Parathyroid adenoma (tissue), 2 donors: ENCODE measurements around the gene TIGAR.

Experiments used
- H2AFZ ChIP-seq: fragments of 300-600 bp; sonication (generic); one replicate; pipeline ENCODE4 v1.7.0; 2017; ENCODE audit warnings: antibody characterized with exemption, mild to moderate bottlenecking
- H3K27ac ChIP-seq: fragments of 300-600 bp; sonication (generic); one replicate; pipeline ENCODE4 v1.7.0; 2017
- H3K27me3 ChIP-seq: fragments of 300-600 bp; sonication (generic); one replicate; pipeline ENCODE4 v1.7.0; 2017; ENCODE audit warnings: low read length; ENCODE audit not compliant: control insufficient read depth, insufficient read depth
- H3K36me3 ChIP-seq: fragments of 300-600 bp; sonication (generic); one replicate; pipeline ENCODE4 v1.7.0; 2017; ENCODE audit warnings: low read length; ENCODE audit not compliant: control insufficient read depth, insufficient read depth
- H3K4me1 ChIP-seq: fragments of 300-600 bp; sonication (generic); one replicate; pipeline ENCODE4 v1.7.0; 2017; ENCODE audit warnings: control low read depth
- H3K4me2 ChIP-seq: fragments of 300-600 bp; sonication (generic); one replicate; pipeline ENCODE4 v1.7.0; 2017; ENCODE audit warnings: low read length
- H3K4me3 ChIP-seq: fragments of 300-600 bp; sonication (generic); one replicate; pipeline ENCODE4 v1.7.0; 2017; ENCODE audit warnings: low read depth, low read length
- H3K79me2 ChIP-seq: fragments of 300-600 bp; sonication (generic); one replicate; pipeline ENCODE4 v1.7.0; 2017; ENCODE audit warnings: control low read depth
- H3K9ac ChIP-seq: fragments of 300-600 bp; sonication (generic); one replicate; pipeline ENCODE4 v1.7.0; 2017; ENCODE audit warnings: mild to moderate bottlenecking
- H3K9me3 ChIP-seq: fragments of 300-600 bp; sonication (generic); one replicate; pipeline ENCODE4 v1.7.0; 2017; ENCODE audit warnings: low read length; ENCODE audit not compliant: control insufficient read depth
- CTCF ChIP-seq: fragments of 300-600 bp; sonication (generic); IDR thresholded peaks from one replicate; pipeline ENCODE4 v1.7.0; 2017; ENCODE audit warnings: antibody characterized with exemption, mild to moderate bottlenecking
- donor health status: primary hyperparathyroidism.

TIGAR gene

DNA sequence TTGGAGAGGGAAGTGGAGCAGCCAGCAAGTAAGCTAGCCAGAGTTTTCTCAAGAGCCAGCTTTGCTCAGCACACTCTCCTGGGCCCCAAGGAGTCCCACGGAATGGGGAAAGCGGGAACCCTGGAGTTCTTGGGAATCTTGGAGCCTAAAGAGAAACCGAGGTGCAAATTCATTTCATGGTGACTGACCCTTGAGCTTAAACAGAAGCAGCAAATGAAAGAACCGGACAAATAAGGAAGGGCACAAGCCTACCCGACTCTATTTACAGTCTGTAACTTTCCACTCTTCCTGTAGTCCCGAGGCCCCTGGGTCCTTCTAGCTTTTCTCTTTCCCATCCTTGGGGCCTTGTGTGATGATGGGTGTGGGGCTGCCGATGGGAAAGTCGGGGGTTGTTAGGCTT, 18.1 kb upstream of the TIGAR start:
- H3K9ac ChIP-seq = no peak overlapping the region
- no peak for TF ChIP-seq CTCF

GRCh38 chr12:4303750-4304149, 17.3 kb upstream of the TIGAR start:
- H3K4me2 ChIP-seq = no peak overlapping the region

More for the DNA sequence above, 18.1 kb upstream of the TIGAR start:
- H3K79me2 ChIP-seq = peaks cover 2% of the 10 kb centered on the region
- H3K27ac ChIP-seq = no peak overlapping the region
- no peaks in the 10 kb centered on the region for H3K27me3 ChIP-seq
- H2AFZ ChIP-seq = no peak overlapping the region
- H3K36me3 ChIP-seq = no peaks in the 10 kb centered on the region
- no peak overlapping the region for H3K4me2 ChIP-seq
- H3K9me3 ChIP-seq = no peaks in the 10 kb centered on the region
- no peaks in the 10 kb centered on the region for H3K4me1 ChIP-seq
- no peak overlapping the region for H3K4me3 ChIP-seq

GRCh38 chr12:4307593-4308333, 13.2 kb upstream of the TIGAR start:
- H3K27me3 ChIP-seq = no peaks in the 10 kb centered on the region
- no peak overlapping the region for H3K9ac ChIP-seq
- no peaks in the 10 kb centered on the region for H3K9me3 ChIP-seq
- no peak overlapping the region for H3K4me2 ChIP-seq
- H3K4me3 ChIP-seq = no peak overlapping the region
- H3K4me1 ChIP-seq = no peaks in the 10 kb centered on the region
- peak overlapping the region; percentile 33 for H3K27ac ChIP-seq
- no peaks in the 10 kb centered on the region for H3K36me3 ChIP-seq
- H3K79me2 ChIP-seq = no peaks in the 10 kb centered on the region
- peak; percentile 82 for TF ChIP-seq CTCF
- H2AFZ ChIP-seq = peak overlapping the region; percentile 61

More at GRCh38 chr12:4303750-4304149, 17.3 kb upstream of the TIGAR start:
- no peak overlapping the region for H3K9ac ChIP-seq
- H3K4me1 ChIP-seq = no peaks in the 10 kb centered on the region
- no peak overlapping the region for H2AFZ ChIP-seq
- no peaks in the 10 kb centered on the region for H3K36me3 ChIP-seq
- H3K79me2 ChIP-seq = peaks cover 2% of the 10 kb centered on the region
- TF ChIP-seq CTCF = no peak
- no peak overlapping the region for H3K4me3 ChIP-seq
- no peaks in the 10 kb centered on the region for H3K9me3 ChIP-seq
- no peak overlapping the region for H3K27ac ChIP-seq
- no peaks in the 10 kb centered on the region for H3K27me3 ChIP-seq

DNA sequence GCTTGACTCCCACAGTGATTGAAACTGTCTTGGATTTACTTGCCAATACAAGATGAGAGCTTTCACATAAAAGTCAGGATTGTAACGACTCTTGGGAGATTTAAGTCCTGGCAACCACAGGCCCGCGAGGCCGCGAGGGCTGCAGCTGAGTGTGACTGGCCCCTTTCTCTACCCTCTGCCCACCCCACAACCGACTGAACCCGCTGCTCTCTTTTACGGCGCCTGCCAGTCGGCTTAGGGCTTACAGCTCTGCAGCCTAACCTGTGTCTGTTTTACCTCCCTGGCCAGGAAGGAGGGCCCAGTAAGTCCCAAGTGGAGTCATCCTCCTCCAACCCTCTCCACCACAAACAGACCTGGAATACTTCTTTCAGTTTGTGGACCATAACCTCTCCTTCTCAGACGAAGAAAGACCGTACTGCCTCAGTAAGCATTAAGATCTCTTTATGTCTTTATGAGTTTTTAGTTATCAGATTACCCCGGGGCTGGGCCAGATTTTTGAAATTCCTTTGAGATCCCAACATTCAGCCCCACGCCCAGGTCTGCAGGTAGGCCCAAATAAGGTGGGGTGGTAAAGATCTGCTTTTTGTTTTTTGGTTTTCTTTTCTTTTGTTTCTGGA, 12.6 kb upstream of the TIGAR start:
- peak overlapping the region; percentile 61 for H2AFZ ChIP-seq
- no peaks in the 10 kb centered on the region for H3K4me1 ChIP-seq
- no peak overlapping the region for H3K4me3 ChIP-seq
- H3K36me3 ChIP-seq = no peaks in the 10 kb centered on the region
- no peaks in the 10 kb centered on the region for H3K79me2 ChIP-seq
- H3K27me3 ChIP-seq = no peaks in the 10 kb centered on the region
- TF ChIP-seq CTCF = no peak
- peak overlapping the region; percentile 33 for H3K27ac ChIP-seq
- H3K9ac ChIP-seq = no peak overlapping the region
- H3K4me2 ChIP-seq = no peak overlapping the region
- H3K9me3 ChIP-seq = no peaks in the 10 kb centered on the region

DNA sequence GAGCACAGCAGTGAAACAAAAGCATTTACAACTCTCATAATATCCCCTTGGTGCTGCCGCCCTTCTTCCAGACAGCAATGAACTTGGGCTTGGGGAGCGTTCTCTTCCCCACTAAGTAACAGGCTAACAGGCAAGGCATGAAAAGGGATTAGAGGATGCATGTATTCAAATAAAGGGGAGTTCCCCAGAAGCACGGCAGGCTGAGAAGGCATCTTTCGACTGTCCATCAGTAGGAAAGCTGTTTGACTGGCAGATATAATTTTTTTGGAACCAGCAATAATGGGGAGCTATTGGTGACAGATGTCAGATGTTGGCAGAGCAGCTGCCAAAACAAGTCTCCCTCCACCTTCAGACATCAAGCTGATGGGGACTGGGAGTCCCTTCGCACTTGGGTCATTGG, 9.2 kb upstream of the TIGAR start:
- H3K9me3 ChIP-seq = no peaks in the 10 kb centered on the region
- no peaks in the 10 kb centered on the region for H3K79me2 ChIP-seq
- no peak for TF ChIP-seq CTCF
- no peak overlapping the region for H2AFZ ChIP-seq
- H3K36me3 ChIP-seq = no peaks in the 10 kb centered on the region
- no peaks in the 10 kb centered on the region for H3K27me3 ChIP-seq
- H3K4me1 ChIP-seq = no peaks in the 10 kb centered on the region
- H3K9ac ChIP-seq = no peak overlapping the region
- H3K27ac ChIP-seq = no peak overlapping the region
- H3K4me2 ChIP-seq = no peak overlapping the region
- H3K4me3 ChIP-seq = no peak overlapping the region
